Activated B cell treated with CpG ODN at 0.5 μM for 24 hours (primary cell): ENCODE measurements around the gene GPS2. TPM values are rescaled to one million over a fixed set of nuclear protein-coding genes. Genes with fewer than 3 reads are reported as not detected.

Experiments
- ATAC-seq: fragments of 200-7000 bp; cut with Tn5 transposase; one replicate; pipeline ENCODE4 v1.10.0; 2021; ENCODE audit warnings: low read depth, mild to moderate bottlenecking, moderate library complexity
- CTCF ChIA-PET: fragments of 350-600 bp; sonication (Branson Sonifier 250); formaldehyde crosslinking; loops from one replicate; lab custom pipeline; 2021; ENCODE audit warnings: antibody characterized with exemption; lab: Charles Lee
- POLR2A ChIA-PET: fragments of 350-600 bp; sonication (Branson Sonifier 250); formaldehyde crosslinking; loops from one replicate; lab custom pipeline; 2021; ENCODE audit warnings: antibody characterized with exemption; lab: Charles Lee
- DNase-seq: peaks from one replicate; pipeline ENCODE4 v3.0.0; 2022
- H3K27ac Mint-ChIP-seq: one replicate; pipeline ENCODE4 v1.8.0; 2020; ENCODE audit warnings: mixed read lengths
- H3K27me3 Mint-ChIP-seq: one replicate; pipeline ENCODE4 v1.8.0; 2021; ENCODE audit warnings: mixed read lengths
- H3K36me3 Mint-ChIP-seq: one replicate; pipeline ENCODE4 v1.8.0; 2021; ENCODE audit warnings: low read depth, mixed read lengths
- H3K4me1 Mint-ChIP-seq: one replicate; pipeline ENCODE4 v1.8.0; 2021; ENCODE audit warnings: mixed read lengths
- H3K4me3 Mint-ChIP-seq: one replicate; pipeline ENCODE4 v1.8.0; 2020; ENCODE audit warnings: mild to moderate bottlenecking, mixed read lengths
- H3K9me3 Mint-ChIP-seq: one replicate; pipeline ENCODE4 v1.8.0; 2020; ENCODE audit warnings: mixed read lengths
- intact Hi-C: fragments of 100-400 bp; cut with micrococcal nuclease; formaldehyde crosslinking; loops from one replicate; pipeline ENCODE4 v1.15.1; 2024
- total RNA-seq: library from RNA; stranded (reverse); gene quantifications from 2 replicates; pipeline ENCODE4 v1.2.3, GENCODE V29; 2022
- TF ChIP-seq, protein P1 (sequence below): fragments of 200-600 bp; IDR thresholded peaks from one replicate; pipeline ENCODE4 v1.8.0; 2022; ENCODE audit warnings: antibody characterized with exemption, mild to moderate bottlenecking

GPS2 gene
- total RNA-seq, 1 donor from 2014 or later: 105 TPM

DNA sequence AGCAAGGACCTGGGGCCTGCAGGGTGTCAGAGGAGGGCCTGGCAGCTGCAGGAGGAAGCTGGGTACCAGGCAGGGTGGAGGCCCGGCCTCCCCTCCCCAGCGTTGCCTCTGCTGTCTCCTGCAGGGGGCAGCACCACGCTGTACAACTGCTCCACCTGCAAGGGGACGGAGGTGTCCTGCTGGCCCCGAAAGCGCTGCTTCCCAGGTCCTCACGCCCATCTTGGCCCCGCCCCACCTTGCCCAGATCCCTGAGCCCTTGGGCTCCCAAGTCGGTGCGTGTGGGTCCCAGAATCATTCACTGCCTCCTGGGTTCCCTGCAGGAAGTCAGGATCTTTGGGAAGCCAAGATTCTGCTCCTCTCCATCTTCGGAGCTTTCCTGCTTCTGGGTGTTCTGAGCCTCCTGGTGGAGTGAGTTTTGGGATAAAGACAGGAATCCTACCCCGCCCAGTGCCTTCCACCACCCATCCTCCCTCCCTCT lies 41.0 kb upstream of the GPS2 start:
- Mint-ChIP-seq H3K4me1 (peaks cover 26% of the 10 kb centered on the region), H3K36me3 (peaks cover 2% of the 10 kb centered on the region), H3K9me3 (no peaks in the 10 kb centered on the region), H3K4me3 (no peak overlapping the region), H3K27me3 (no peaks in the 10 kb centered on the region), H3K27ac (no peak overlapping the region)
- TF ChIP-seq, protein P1, sequence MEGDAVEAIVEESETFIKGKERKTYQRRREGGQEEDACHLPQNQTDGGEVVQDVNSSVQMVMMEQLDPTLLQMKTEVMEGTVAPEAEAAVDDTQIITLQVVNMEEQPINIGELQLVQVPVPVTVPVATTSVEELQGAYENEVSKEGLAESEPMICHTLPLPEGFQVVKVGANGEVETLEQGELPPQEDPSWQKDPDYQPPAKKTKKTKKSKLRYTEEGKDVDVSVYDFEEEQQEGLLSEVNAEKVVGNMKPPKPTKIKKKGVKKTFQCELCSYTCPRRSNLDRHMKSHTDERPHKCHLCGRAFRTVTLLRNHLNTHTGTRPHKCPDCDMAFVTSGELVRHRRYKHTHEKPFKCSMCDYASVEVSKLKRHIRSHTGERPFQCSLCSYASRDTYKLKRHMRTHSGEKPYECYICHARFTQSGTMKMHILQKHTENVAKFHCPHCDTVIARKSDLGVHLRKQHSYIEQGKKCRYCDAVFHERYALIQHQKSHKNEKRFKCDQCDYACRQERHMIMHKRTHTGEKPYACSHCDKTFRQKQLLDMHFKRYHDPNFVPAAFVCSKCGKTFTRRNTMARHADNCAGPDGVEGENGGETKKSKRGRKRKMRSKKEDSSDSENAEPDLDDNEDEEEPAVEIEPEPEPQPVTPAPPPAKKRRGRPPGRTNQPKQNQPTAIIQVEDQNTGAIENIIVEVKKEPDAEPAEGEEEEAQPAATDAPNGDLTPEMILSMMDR: no peak
- DNase-seq: peak; percentile 78
- ChIA-PET POLR2A (interaction anchor here (0.6 to 2.0 kb wide), 18 partner anchors 19 to 332 kb away, joined by 3 to 12 read pairs (median 4); partner anchors contain the start of genes ACAP1, CD68, FGF11 and MPDU1), CTCF (interaction anchor here (0.7 to 4.2 kb wide), 25 partner anchors 11 to 331 kb away, joined by 3 to 31 read pairs (median 4); partner anchors contain the start of genes ACAP1, FGF11, MPDU1 and SENP3)
- peak; percentile 56 for ATAC-seq
- intact Hi-C loops: loop anchor here (1.0 to 2.0 kb wide), 5 partner anchors 38 to 205 kb away; partner anchors contain the start of genes PLSCR3, POLR2A and SENP3

DNA sequence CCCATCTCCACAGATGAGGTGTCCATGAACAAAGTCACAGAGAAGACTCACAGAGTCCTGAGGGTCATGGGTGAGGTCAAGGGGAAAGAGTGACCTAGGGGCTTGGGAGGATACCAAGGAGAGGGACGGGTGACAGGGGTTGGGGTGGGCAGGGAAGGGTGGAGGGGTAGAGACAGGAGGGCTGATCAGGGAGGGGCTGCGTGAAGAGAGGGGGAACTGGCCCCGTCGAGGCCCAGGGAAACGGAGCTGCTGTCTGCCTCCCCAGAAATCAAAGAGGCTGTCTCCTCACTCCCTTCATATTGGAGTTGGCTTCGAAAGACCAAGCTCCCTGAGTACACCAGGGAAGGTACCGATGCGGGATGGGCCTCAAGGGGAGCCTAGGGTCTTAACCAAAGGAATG lies 40.4 kb upstream of the GPS2 start:
- H3K27ac Mint-ChIP-seq: no peak overlapping the region
- POLR2A ChIA-PET: interaction anchor here (0.6 to 2.0 kb wide), 19 partner anchors 19 to 332 kb away, joined by 3 to 12 read pairs (median 4); partner anchors contain the start of genes ACAP1, CD68, FGF11 and MPDU1
- TF ChIP-seq, protein P1: no peak
- no peak overlapping the region for H3K4me3 Mint-ChIP-seq
- DNase-seq: no peak
- intact Hi-C loops: no loop called here
- peaks cover 31% of the 10 kb centered on the region for H3K4me1 Mint-ChIP-seq
- H3K27me3 Mint-ChIP-seq: no peaks in the 10 kb centered on the region
- CTCF ChIA-PET: interaction anchor here (0.7 to 4.2 kb wide), 24 partner anchors 10 to 332 kb away, joined by 3 to 31 read pairs (median 4); partner anchors contain the start of genes ACAP1, FGF11, MPDU1 and SENP3
- peaks cover 2% of the 10 kb centered on the region for H3K36me3 Mint-ChIP-seq
- no peaks in the 10 kb centered on the region for H3K9me3 Mint-ChIP-seq
- no peak for ATAC-seq

DNA sequence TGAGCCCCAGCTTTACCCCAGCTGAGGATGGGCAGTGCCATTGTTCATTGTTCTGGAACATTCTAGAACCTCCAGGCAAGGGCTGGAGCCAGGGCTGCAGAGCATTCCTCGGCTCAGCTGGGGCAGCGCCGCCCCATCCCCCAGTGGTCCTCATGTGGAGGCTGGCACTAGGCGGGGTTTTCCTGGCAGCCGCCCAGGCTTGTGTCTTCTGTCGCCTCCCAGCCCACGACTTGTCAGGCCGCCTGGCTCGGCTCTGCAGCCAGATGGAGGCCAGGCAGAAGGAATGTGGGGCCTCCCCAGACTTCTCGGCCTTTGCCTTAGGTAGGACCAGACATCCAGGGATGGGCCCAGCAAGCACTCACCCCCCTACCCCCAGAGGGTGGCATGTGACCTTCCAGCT lies 39.9 kb upstream of the GPS2 start, which contains the start of gene TMEM95:
Gene TMEM95, plus strand, starts transcription at position 104 of the 400 bp plus-strand sequence. Its CDS starts 49 bp downstream, at position 153.
- Mint-ChIP-seq H3K4me3 (no peak within 1 kb of the TSS), H3K4me1 (peaks cover 36% of the 10 kb centered on the region), H3K36me3 (peaks cover 2% of the 10 kb centered on the region), H3K27me3 (no peaks in the 10 kb centered on the region), H3K9me3 (no peaks in the 10 kb centered on the region), H3K27ac (peak within 1 kb of the TSS; percentile 43)
- no peak for DNase-seq
- TF ChIP-seq, protein P1: no peak
- ChIA-PET POLR2A (interaction anchor here (0.6 to 2.0 kb wide), 11 partner anchors 18 to 229 kb away, joined by 3 to 12 read pairs (median 6); partner anchors contain the start of genes ACAP1, CD68, FGF11 and MPDU1), CTCF (interaction anchor here (0.9 to 4.2 kb wide), 11 partner anchors 21 to 332 kb away, joined by 3 to 31 read pairs (median 7); partner anchors contain the start of genes MPDU1, SENP3, SOX15 and TNFSF13)
- no peak for ATAC-seq
- intact Hi-C loops: no loop called here

DNA sequence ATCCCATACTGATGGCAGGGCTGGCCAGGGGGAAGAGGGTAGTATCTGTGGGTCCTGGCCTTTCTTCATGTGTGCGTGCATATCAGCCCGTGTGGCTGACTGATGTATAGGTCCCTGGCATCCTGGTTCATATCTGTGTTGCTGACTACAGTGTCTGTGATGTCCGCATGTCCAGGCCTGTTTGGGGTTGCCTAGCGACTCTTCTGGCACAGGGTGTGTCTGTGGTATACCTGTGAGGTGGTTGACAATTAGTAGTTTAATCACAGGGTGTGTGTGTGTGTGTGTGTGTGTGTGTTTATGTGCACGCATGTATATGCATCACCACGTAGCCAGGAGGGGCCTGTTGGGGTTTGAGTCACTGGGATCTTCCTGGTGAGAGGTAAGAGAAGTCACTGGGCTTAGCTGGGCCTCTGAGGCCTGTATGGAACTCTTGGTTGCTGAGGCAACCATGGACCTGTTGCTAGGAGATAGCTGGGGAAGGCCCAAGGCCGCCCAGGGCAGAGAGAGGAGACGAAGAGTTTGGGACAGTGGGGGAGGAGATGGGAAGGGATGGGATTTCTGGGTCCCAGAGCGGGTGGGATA lies 39.2 kb upstream of the GPS2 start:
- Mint-ChIP-seq H3K36me3 (peaks cover 2% of the 10 kb centered on the region), H3K4me1 (peaks cover 42% of the 10 kb centered on the region), H3K27me3 (no peaks in the 10 kb centered on the region), H3K27ac (peak overlapping the region; percentile 43), H3K9me3 (no peaks in the 10 kb centered on the region), H3K4me3 (no peak overlapping the region)
- POLR2A ChIA-PET: interaction anchor here (0.6 to 2.0 kb wide), 4 partner anchors 17 to 130 kb away, joined by 3 to 10 read pairs (median 7); partner anchors contain the start of genes ACAP1, FGF11, NLGN2 and POLR2A
- no peak for DNase-seq
- TF ChIP-seq, protein P1: no peak
- ATAC-seq: no peak
- CTCF ChIA-PET: interaction anchor here (0.9 to 4.2 kb wide), 6 partner anchors 82 to 235 kb away, joined by 3 to 31 read pairs (median 7); partner anchors contain the start of gene SENP3
- intact Hi-C loops: loop anchor here (5.0 kb wide), 1 partner anchor 137 kb away; the partner anchor contains the start of genes ACADVL and DLG4
